ENCODE data around the gene CEP290. TPM values are rescaled to one million over a fixed set of nuclear protein-coding genes. Genes with fewer than 3 reads are reported as not detected.
A peak's percentile ranks its signal among the peaks of the same experiment; 100 is the strongest.

The CEP290 gene
- total RNA-seq, 1 experiment from 2014 or later: 12.8 TPM

- H4K91ac ChIP-seq (ENCODE audit: insufficient read length, low read depth, low read length): no peak overlapping the region
- H4K5ac ChIP-seq (ENCODE audit: insufficient read length, low read depth, low read length): no peak overlapping the region
- H3T11ph ChIP-seq (ENCODE audit: low read length): no peak overlapping the region
- H2BK20ac ChIP-seq (ENCODE audit: low read depth, low read length, poor library complexity, severe bottlenecking): no peak overlapping the region
- no peak overlapping the region for H3K23ac ChIP-seq (ENCODE audit: insufficient read length, low read depth, low read length)
- H3K4ac ChIP-seq (ENCODE audit: low read depth, low read length): no peak overlapping the region
- no peaks in the 10 kb centered on the region for H3K79me1 ChIP-seq (ENCODE audit: insufficient read depth, low read depth, low read length, poor library complexity, severe bottlenecking)
- peaks cover 32 to 37% of the 10 kb centered on the region in 2 experiments for H3K4me1 Mint-ChIP-seq
- no peaks in the 10 kb centered on the region for H3K27me3 Mint-ChIP-seq (ENCODE audit: low read depth)
- H2BK5ac ChIP-seq (ENCODE audit: insufficient read length, low read length): no peak overlapping the region
- H3K14ac ChIP-seq (ENCODE audit: insufficient read depth, low read length): no peak overlapping the region
- no peak overlapping the region for H3K27ac ChIP-seq (ENCODE audit: insufficient read length, low read depth, low read length)
- H2BK15ac ChIP-seq (ENCODE audit: low read depth, low read length): no peak overlapping the region
- H4K8ac ChIP-seq (replicated peaks; ENCODE audit: insufficient read length, low read depth, low read length): no peak overlapping the region
- peaks cover 7% of the 10 kb centered on the region for H3K23me2 ChIP-seq (ENCODE audit: insufficient read length, low read depth, low read length, poor library complexity, severe bottlenecking)
- no peak overlapping the region for H2AK5ac ChIP-seq (ENCODE audit: insufficient read length, low read length)
- peak overlapping the region; percentile 95 for H3K4me3 Mint-ChIP-seq
- no peaks in the 10 kb centered on the region for H4K20me1 ChIP-seq (ENCODE audit: control insufficient read depth, insufficient read depth, insufficient read length)
- H2BK12ac ChIP-seq (ENCODE audit: insufficient read length, low read depth, low read length): no peak overlapping the region
- H2AFZ ChIP-seq (ENCODE audit: low read length): no peak overlapping the region
- no peak overlapping the region for H3K56ac ChIP-seq (ENCODE audit: insufficient read length, low read depth, low read length)
- H3K18ac ChIP-seq (ENCODE audit: insufficient read length, low read depth, low read length): no peak overlapping the region
- TF ChIP-seq CTCF (conservative IDR thresholded peaks at IDR 0.05): no peak
- peak overlapping the region; percentile 92 for H3K9ac ChIP-seq (ENCODE audit: extremely low read depth, insufficient read length, low read length)
- H2BK120ac ChIP-seq (ENCODE audit: low read depth, low read length, poor library complexity, severe bottlenecking): no peak overlapping the region
- peak overlapping the region; percentile 98 for H3K4me2 ChIP-seq (ENCODE audit: insufficient read depth, insufficient read length, low read length)
- no peaks in the 10 kb centered on the region for H3K9me3 ChIP-seq (ENCODE audit: control insufficient read depth, low read depth, low read length)
- no peak overlapping the region for H3K27ac Mint-ChIP-seq
- no peaks in the 10 kb centered on the region for H3K4me1 ChIP-seq (ENCODE audit: insufficient read depth, low read length)
- H3K9me3 Mint-ChIP-seq: peaks cover 6 to 8% of the 10 kb centered on the region in 2 experiments
- no peaks in the 10 kb centered on the region for H3K27me3 ChIP-seq (ENCODE audit: insufficient read depth, low read length)
- H3K79me2 ChIP-seq (ENCODE audit: insufficient read depth, low read length): peaks cover 1% of the 10 kb centered on the region; the same call in 1 of the 2 replicates
- no CpG with 5 or more reads among the region's 5 CpGs for WGBS (ENCODE audit: extremely low coverage, insufficient read length, low lambda C conversion rate)
- H3K36me3 Mint-ChIP-seq (ENCODE audit: insufficient read depth in 1 of 3, low read depth in 3 of 3): peaks cover 7 to 11% (median 7%) of the 10 kb centered on the region in 3 experiments; a peak in 5 of 7 replicates
- DNase-seq: no peak
These were observed 105.4 kb downstream of the CEP290 start for GRCh38 chr12:88036353-88036965.

Measured in H9 (cell line).